ENCODE data around the gene RAI2.

RAI2 gene

GRCh38 chrX:17878028-17878670 is 17.1 kb upstream of the RAI2 start:
- no peak overlapping the region for H3K4me3 ChIP-seq (ENCODE audit: low read length, poor library complexity, severe bottlenecking)
- H3K9ac ChIP-seq (ENCODE audit: low read depth, low read length, poor library complexity, severe bottlenecking): no peak overlapping the region
- H3K27me3 ChIP-seq (ENCODE audit: insufficient read depth, low read length, poor library complexity, severe bottlenecking): no peaks in the 10 kb centered on the region
- H3K9me2 ChIP-seq (replicated peaks; ENCODE audit: low read depth, low read length): no peaks in the 10 kb centered on the region
- H3K36me3 ChIP-seq (ENCODE audit: insufficient read depth, low read length): no peaks in the 10 kb centered on the region
- H3K4me1 ChIP-seq (ENCODE audit: insufficient read depth, low read length, poor library complexity, severe bottlenecking): no peaks in the 10 kb centered on the region
- no peaks in the 10 kb centered on the region for H3K79me2 ChIP-seq (ENCODE audit: insufficient read depth, low read length)
- no peaks in the 10 kb centered on the region for H3K9me3 ChIP-seq (ENCODE audit: insufficient read depth, low read depth, low read length)
- no peak overlapping the region for H3K4me2 ChIP-seq (ENCODE audit: low read depth, low read length, poor library complexity, severe bottlenecking)
- no peak for TF ChIP-seq CTCF (conservative IDR thresholded peaks at IDR 0.05; ENCODE audit: low read length)
- TF ChIP-seq EZH2phosphoT487 (IDR thresholded peaks at IDR 0.05; ENCODE audit: borderline replicate concordance): no peak
- no peaks in the 10 kb centered on the region for H4K20me1 ChIP-seq (ENCODE audit: insufficient read depth, low read length, poor library complexity, severe bottlenecking)
- no peaks in the 10 kb centered on the region for H3F3A ChIP-seq (ENCODE audit: low read depth)
- no peak overlapping the region for H2AFZ ChIP-seq (ENCODE audit: low read length)

DNA sequence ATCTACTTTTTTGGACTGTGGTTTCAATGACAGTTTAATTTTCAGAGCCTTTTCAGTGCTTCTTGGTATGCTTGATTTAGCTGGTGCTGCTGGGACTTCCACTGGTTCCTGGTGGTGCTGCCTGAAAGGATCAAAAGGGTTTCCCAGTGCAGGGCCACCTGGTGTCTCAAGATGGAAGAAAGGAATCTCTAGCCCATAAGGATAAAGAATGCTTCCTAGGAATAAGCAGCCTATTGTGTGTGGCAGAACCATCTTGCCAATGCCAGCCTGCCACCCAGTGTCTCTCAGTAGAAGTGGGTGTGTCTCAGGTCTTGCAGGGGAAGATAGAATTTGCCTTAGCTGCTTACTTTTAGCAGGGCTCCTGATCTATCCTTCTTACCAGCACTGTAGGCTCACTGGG is 15.0 kb upstream of the RAI2 start:
- Histone ChIP-seq H4K20me1 (ENCODE audit: insufficient read depth, low read length, poor library complexity, severe bottlenecking) (no peaks in the 10 kb centered on the region), H3K4me1 (ENCODE audit: insufficient read depth, low read length, poor library complexity, severe bottlenecking) (no peaks in the 10 kb centered on the region), H3K9ac (ENCODE audit: low read depth, low read length, poor library complexity, severe bottlenecking) (no peak overlapping the region), H3K9me3 (ENCODE audit: insufficient read depth, low read depth, low read length) (no peaks in the 10 kb centered on the region), H2AFZ (ENCODE audit: low read length) (no peak overlapping the region), H3K4me2 (ENCODE audit: low read depth, low read length, poor library complexity, severe bottlenecking) (no peak overlapping the region), H3K27me3 (ENCODE audit: insufficient read depth, low read length, poor library complexity, severe bottlenecking) (no peaks in the 10 kb centered on the region), H3K4me3 (ENCODE audit: low read length, poor library complexity, severe bottlenecking) (no peak overlapping the region), H3K79me2 (ENCODE audit: insufficient read depth, low read length) (no peaks in the 10 kb centered on the region), H3F3A (ENCODE audit: low read depth) (no peaks in the 10 kb centered on the region), H3K9me2 (replicated peaks; ENCODE audit: low read depth, low read length) (no peaks in the 10 kb centered on the region), H3K36me3 (ENCODE audit: insufficient read depth, low read length) (no peaks in the 10 kb centered on the region)
- no peak for TF ChIP-seq EZH2phosphoT487 (IDR thresholded peaks at IDR 0.05; ENCODE audit: borderline replicate concordance)
- no peak for TF ChIP-seq CTCF (conservative IDR thresholded peaks at IDR 0.05; ENCODE audit: low read length)

DNA sequence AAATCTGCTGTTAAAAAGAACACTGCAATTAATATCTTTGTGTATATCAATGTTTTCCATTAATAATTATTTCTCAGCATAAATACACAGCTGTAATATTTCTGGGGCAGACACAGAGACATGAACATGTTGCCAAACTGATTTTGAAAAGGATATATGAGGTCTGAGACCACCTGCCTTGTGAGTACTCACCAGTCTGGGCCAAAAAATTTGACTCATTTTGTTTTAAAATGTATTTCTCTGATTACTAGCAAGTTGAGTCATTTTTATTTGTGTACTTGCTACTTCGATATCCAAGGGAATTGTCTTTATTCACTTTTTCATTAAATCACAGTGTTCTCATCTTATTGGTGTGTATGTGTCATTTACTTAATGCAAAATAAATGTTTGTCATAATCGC is 8.5 kb upstream of the RAI2 start:
- Histone ChIP-seq H3K9me2 (replicated peaks; ENCODE audit: low read depth, low read length) (no peaks in the 10 kb centered on the region), H3K9me3 (ENCODE audit: insufficient read depth, low read depth, low read length) (no peaks in the 10 kb centered on the region), H4K20me1 (ENCODE audit: insufficient read depth, low read length, poor library complexity, severe bottlenecking) (no peaks in the 10 kb centered on the region), H3K79me2 (ENCODE audit: insufficient read depth, low read length) (no peaks in the 10 kb centered on the region), H3K4me3 (ENCODE audit: low read length, poor library complexity, severe bottlenecking) (no peak overlapping the region), H3K4me2 (ENCODE audit: low read depth, low read length, poor library complexity, severe bottlenecking) (no peak overlapping the region), H3K36me3 (ENCODE audit: insufficient read depth, low read length) (no peaks in the 10 kb centered on the region), H3K4me1 (ENCODE audit: insufficient read depth, low read length, poor library complexity, severe bottlenecking) (no peaks in the 10 kb centered on the region), H3K9ac (ENCODE audit: low read depth, low read length, poor library complexity, severe bottlenecking) (no peak overlapping the region), H3F3A (ENCODE audit: low read depth) (no peaks in the 10 kb centered on the region), H3K27me3 (ENCODE audit: insufficient read depth, low read length, poor library complexity, severe bottlenecking) (no peaks in the 10 kb centered on the region), H2AFZ (ENCODE audit: low read length) (no peak overlapping the region)
- TF ChIP-seq CTCF (conservative IDR thresholded peaks at IDR 0.05; ENCODE audit: low read length) (no peak), EZH2phosphoT487 (IDR thresholded peaks at IDR 0.05; ENCODE audit: borderline replicate concordance) (no peak)

Data from Loucy (cell line).